GM21515 (cell line): ENCODE data around the gene DGAT2L6.

Experiments
- ATAC-seq: cut with Tn5 transposase; IDR thresholded peaks from one replicate; pipeline ENCODE4 v1.9.1; 2021; ENCODE audit not compliant: unreplicated experiment

Gene DGAT2L6, protein sequence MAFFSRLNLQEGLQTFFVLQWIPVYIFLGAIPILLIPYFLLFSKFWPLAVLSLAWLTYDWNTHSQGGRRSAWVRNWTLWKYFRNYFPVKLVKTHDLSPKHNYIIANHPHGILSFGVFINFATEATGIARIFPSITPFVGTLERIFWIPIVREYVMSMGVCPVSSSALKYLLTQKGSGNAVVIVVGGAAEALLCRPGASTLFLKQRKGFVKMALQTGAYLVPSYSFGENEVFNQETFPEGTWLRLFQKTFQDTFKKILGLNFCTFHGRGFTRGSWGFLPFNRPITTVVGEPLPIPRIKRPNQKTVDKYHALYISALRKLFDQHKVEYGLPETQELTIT

DNA sequence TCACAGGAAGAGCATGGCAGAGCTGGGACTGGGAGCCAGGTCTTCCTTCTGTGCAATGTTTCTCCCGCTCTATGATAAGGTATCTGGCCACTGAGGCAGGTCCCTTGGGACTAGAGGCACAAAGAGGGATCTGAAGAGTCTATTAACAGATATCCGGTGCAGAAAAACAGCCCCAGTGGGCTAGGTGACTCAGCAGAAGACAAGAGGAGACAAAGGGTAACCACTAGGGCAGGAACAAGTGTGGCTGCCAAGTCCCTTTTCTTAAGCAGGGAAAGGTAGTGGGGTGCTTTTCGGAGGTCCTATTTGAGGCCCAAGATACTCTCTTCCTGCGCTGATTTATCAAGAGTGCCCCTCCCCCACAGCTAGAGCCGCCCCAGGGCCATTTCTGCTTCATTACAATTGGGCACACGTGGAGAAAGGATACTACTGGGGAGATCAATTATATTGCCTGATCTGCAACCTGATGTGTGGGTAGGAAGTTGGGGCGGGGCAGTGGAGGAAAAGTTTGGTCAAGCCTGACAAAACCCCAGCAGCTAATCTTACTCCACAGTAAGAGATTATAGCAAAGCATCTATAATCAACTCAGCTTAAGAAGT, at the start of gene DGAT2L6:
Gene DGAT2L6 (plus strand): TSS at position 546 of the 596 bp plus-strand sequence. CDS start 100 bp downstream, outside the sequence.
- no peak for ATAC-seq

DNA sequence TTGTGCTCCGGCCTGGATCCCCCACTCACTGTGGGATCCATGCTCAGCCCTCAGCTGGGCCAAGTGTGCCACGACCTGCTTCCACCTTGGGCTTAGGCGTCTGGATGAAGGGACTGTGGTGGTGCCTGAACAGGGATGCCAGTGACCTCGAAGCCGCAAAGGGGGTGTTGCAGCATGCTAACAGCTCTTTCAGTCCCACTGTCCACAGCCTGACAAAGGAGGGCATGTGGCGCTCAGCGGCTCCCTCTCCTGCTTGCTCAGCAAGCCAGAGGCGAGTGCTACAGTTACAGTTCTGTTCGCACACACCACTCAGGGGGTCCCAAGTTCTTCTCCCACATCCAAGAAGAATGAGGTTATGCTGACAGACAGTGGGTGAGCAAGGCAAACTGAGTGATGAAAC, 49.2 kb upstream of the DGAT2L6 start:
- no peak for ATAC-seq

DNA sequence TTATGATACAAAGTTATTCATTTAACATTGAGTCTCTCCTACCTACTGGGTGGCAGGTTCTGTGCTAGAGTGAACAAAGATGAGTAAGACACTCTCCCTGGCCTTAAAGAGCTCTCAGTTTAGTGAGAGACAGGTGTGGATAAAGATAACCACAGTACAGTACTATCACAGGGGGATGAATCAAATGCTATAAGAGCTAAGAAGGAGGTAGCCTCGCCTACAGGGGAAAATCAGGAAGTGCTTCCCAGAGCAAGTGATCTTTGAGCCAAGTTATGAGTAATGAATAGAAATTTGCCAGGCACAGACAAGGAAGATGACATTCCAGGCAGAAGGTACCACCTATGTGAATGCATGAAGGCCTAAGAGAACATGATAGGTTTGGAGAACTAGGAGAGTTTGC, 47.5 kb upstream of the DGAT2L6 start:
- ATAC-seq, result no peak

DNA sequence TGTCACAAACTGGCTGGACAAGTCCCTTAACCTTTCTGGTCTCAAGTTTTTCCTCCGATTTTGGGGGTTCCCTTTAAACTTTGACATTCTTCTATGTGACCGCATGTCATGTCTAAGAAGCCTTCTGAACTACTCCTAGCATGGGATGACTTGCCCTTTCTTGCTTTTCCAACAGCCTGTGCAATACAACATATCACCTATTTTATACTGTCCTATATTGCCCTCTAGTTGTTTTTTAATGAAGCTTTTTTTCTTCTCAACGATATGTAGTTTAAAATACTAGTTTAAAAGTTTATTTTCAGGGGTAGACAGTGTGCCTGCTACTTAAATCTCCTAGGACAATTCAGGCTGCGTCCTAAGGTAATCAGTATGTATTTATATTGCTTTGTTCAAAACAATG, 45.1 kb upstream of the DGAT2L6 start:
- no peak for ATAC-seq

DNA sequence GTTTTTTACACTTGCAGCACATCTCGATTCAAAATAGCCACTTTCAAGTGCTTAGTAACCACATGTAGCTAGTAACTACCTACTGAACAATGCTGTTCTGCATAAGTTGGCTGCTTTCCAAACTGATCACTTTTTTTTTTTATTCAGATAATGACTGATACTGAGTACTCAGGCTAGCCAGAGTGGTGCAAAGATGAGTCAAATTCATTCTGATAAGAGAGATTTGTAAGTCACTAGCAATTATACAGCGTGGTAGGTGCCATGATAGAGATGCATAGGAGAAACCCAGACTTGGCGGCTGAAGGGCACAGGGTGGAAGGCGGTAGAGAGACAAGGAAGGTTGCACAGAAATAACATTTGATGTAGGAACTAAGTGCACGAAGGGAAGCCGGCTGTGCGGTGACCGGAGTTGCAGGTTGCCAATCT, 44.4 kb upstream of the DGAT2L6 start:
- ATAC-seq, result no peak

DNA sequence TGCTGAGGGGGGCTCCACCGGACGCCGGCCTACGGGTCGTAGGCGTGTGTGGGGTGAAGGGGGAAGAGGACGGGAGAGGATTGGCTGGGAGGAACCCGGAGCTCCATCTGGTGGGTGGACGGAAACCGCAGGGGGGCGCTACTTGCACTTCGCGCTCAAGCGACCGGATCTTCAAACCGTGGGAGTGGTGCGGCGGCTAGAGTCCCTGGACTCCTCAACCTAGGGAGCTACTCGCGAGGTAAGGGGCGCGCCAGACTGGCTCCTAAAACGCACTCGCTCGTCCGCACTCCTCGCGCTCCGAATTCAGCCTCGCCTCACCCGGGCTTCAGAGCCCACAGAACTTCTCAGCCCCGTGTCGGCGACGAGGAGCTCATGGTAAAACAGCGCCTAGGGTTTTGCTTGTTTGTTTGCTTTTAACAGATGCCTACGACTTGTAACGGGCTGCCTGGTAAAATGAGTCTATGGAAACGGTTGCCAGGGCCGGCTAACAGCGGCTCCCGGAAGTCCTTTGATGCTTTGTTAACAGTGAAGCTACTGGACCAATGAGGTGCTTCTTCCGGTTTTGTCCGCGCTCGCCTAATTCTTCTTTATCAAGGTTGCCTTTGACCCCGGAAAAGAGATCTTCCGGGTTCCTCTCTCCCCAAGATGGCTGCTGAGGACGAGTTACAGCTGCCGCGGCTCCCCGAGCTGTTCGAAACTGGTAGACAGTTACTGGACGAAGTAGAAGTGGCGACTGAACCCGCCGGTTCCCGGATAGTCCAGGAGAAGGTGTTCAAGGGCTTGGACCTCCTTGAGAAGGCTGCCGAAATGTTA, 43.8 kb upstream of the DGAT2L6 start, which contains the start of gene IGBP1:
Gene IGBP1 (plus strand): TSS at position 145 of the 813 bp plus-strand sequence. CDS start 501 bp downstream, at position 646.
- ATAC-seq, result peak; percentile 93

DNA sequence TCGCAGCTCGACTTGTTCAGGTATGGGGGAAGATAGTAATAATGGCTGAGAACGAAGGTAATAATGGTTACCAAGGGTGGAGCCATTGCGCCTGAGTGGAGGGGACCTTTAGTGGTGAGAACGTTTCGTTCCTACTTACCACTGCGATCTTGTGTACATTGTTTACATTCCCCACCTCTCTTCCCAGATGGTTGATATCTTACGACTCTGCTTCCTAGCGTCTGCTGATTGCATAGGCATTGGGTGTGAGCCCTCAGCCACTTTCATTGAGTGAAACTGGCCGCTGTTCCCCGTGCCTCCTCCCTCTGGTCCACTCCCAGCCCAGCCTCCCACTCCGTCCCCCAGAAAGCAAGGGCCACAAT, 43.2 kb upstream of the DGAT2L6 start:
- ATAC-seq, result peak; percentile 16

DNA sequence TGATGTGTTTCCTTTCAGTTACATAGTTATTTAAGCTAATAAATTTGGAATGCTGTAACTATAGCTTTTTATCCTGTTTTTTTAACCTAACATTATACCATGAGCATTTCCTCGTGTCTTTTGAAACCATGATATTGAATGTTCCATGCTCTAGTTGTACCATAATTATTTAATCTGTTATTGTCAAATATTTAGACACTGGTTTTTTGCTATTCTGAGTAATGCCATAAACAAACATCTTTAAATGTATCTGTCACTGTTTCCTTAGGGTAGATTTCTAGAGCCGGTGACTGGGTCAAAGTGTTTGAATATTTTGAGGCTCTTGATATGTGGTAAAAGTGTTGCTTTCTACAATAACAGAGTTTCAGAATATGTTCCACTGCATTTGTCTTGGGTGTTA, 38.7 kb upstream of the DGAT2L6 start:
- ATAC-seq, result no peak

DNA sequence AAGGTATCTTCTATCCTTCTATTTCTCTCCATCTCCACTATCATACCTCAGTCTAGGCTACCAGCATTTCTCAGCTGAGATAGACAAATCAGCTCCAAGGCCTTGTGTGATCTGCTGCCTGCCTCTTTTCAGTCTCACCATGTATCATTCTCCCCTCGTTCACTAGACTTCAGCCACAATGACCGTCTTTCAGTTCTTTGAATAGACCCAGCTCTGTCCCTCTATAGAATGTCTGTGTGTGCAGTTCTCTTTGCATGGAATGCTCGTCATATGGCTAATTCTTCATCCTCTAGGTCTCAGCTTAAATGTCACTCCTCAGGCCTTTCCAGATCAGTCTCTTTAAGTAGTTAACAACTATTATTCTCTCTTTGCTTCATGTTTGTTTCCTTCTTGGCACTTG, 37.5 kb upstream of the DGAT2L6 start:
- no peak for ATAC-seq

DNA sequence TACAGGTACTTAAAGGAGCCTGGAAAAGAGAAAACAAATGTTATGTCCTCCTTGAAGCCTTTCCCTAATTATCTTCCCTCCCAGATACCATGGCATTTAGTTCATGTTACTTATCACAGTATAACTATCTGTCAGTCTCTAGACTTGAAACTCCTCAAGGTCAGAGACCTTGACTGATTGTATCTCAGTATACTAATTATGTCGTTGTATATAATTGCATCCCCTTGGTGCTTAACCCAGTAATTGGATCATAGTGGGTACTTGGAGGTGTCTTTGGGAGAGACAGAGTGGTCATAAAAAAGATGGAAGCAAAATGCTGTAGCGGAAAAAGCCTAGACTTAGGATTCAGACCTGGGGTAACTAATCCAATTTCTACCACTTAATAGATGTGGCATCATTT, 35.9 kb upstream of the DGAT2L6 start:
- ATAC-seq, result no peak

DNA sequence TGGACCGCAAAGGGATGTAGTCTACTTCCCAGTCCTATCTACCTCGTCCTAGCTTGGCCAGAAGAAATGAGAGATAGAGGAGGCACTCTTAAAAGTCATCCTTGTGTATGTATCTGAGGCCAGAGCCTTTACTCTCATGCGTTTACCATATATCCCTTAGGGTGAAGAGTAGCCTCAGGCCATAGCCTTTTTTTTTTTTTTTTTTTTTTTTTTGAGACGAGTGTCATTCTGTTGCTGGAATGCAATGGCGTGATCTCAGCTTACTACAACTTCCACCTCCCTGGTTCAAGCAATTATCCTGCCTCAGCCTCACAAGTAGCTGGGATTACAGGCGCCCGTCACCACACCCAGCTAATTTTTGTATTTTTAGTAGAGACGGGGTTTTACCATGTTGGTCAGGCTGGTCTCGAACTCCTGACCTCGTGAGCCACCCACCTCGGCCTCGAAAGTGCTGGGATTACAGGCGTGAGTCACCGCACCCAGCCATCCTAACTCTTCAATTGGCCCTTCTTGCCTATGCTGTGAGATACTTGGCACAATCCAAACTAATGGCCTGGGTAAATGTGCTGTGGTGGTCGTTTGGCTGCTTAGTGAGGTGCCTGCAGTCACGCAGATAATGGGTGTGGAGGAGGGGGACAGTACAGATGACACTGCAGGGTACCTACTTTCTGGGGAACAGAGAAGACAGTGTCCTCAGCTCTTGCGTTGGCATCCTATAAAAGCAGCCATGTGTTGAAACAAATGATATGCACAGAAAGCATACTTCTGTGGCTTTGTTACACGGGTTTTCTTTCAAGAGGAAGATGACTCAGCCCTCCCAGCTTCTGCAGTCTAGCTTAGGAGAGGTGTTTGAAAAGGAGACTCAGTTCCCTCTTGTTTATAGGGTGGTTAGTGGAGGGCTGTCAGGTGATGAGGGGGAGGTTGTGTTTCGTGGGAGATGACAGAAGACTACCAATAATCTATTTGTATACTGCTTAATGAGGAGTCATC, 10.4 kb upstream of the DGAT2L6 start:
- ATAC-seq, result no peak

DNA sequence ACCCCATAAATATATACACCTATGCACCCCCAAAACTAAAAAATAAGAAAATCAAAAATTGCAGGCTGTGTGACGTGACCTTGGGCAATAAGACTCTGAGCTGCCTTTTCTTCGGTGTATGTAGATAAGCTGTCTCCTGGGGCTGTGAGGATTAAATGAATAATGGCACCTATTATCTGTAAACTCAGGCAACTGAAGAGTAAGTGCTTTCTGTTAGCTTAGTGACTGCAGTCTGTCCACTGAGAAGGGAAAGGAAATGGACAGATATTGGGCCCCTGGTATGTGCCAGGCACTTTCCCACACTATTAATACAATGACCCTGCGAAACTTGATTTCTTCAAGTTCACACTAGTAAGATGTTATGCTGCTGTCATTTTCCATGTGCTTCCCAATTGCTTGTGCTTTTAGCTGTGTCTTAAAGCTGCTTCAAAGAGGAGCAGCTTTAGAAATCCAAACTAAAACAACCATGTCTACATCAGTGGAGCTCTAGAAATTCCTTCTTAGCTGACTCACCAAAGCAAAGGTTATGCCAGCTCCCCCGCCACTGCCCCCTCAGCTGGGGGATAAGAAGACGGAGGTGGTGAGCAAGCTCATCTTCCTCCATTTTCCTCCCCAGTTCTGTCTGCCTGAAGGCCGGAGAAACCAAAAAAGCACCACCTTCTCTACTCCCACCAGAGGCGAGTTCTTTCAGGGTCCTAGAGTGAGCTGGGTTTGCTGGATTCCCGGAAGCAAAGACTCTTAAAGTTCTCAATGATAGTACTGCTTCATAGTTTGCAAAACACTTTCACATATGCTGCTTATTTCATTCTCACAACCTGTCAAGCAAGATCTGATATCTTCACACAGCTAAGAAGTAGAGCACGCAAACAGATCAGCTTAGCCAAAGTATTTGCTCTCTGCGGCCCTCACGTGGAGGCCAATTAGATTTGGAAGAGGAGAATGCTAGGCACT, 8.8 kb upstream of the DGAT2L6 start:
- ATAC-seq, result no peak

DNA sequence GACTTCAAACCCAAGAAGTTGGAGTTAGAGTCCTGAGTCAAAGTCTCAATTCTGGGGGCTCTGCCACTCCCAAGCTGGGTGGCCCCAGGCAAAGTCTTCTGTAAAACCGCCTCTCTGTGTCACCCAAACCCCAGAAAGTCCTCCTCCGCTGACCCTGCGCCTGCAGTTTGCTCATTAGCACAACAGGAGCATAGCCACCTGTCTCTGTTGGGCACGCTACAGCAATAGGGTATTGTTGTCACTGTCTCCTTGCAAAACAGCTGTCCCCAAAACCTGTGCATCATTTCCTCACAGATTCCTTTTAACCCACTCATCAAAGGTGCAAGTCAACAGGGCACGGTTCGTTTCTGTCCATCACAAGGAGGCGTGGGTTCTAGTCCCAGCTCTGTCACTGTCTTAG, 8.0 kb upstream of the DGAT2L6 start:
- no peak for ATAC-seq

DNA sequence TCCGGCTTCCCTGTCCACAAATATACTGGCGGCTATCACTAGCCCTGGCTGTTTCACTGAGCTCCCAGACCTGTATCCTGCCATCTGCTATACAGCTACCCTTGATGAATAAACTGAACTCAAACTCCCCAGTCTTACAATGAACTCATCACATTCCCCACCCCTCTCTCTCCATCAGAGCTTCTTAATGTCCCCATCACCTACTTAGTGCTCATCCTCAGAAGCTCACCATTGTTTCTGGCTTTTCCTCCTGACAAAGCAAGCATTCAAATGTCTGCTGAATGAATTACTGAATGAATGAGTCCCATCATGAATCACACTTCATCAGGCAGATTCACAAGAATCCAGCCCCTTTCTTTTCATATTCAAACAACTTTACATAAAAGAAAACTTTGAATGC, 5.7 kb upstream of the DGAT2L6 start:
- no peak for ATAC-seq

DNA sequence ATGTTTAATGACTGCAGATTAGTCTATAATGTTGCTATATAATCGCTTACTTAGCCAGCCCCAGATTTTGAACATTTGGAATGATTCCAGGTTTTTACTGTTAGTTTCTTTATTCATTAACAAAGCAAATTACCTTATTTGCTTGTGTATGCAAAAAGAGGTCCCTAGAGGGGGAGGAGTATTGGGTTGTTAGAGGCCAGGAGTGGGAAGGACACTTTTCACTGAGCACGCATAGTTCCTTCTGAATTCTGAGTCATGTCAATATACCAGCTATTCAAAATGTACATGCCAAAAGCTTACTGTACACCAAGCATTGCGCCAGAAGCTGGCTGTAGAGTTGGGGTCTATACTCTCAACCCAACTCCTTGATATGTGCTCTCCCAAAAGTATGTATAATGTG, 5.1 kb upstream of the DGAT2L6 start:
- no peak for ATAC-seq

DNA sequence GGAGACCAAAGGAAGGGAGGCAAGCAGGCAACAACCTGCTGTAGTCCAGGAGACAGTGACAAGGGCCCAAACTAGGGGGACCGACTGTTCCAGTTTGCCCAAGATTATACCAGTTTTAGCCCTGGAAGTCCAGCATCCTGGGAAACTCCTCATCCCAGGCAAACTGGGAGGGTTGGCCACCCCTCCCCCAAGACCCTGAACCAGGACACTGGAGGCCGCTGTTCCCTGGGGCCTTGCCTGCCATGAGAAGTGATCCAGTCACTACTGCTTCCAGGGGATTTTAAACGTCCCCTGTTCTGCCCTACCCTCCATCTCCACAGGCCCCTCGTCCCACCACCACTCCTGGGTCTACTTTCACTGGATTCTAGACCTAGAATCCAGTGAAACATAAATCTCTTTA, 4.3 kb upstream of the DGAT2L6 start:
- no peak for ATAC-seq

DNA sequence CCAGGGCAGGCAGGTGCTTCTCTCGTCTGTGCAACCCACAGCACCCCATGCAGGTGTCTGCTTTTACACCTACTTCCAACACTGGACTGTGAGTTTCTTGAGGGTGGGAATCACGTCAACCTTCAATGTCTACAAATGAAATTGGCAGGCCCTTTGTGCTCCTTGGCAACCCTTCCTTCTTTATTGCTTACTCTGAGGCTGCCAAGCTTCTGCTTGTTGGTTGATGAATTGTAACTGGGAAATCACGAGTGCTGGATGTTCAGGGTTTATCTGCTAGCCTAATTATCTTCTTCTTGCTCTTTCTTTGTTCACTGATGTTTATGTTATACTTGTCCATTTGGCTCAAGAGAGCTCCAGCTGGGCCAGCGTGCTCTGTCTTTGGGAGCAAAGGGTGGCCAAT, 2.5 kb upstream of the DGAT2L6 start:
- no peak for ATAC-seq

DNA sequence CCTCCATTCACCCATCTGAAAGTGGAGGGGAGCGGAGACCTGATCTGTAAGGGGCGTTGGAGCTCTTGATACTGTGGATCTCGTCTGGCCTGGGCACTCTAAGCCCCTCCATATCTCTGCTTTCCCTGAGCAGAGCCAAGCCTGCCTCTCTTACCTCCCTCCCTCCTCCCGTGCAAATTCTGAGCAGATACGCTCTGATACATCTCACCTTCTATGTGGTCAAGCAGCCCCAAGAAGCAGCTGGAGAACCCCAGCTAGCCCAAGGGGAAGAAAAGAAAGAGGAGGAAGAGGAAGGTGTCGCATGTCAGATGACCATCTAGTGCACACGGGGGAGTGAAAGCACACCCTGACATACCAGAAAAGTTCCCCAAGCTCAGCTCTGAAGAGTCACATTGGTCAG, 1.9 kb upstream of the DGAT2L6 start:
- no peak for ATAC-seq

DNA sequence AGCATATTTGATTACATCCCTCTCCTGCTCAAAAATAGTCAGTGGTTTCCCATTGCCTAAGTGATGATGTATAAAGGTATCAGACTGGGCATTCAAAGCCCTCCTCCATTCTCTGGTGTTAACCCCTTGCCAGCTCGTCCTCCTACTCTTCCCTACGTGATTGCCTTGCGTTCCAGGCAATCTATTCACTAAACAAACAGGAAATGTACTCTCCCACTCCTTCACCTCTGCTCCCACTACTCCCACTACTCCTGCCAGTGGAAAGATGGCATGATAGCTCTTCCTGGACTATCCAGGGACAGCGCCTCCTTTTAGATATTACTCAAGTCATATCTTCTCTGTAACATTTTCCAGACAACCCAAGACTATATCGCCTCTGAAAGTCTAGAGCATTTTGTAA, 5.8 kb downstream of the DGAT2L6 start:
- ATAC-seq, result no peak

DNA sequence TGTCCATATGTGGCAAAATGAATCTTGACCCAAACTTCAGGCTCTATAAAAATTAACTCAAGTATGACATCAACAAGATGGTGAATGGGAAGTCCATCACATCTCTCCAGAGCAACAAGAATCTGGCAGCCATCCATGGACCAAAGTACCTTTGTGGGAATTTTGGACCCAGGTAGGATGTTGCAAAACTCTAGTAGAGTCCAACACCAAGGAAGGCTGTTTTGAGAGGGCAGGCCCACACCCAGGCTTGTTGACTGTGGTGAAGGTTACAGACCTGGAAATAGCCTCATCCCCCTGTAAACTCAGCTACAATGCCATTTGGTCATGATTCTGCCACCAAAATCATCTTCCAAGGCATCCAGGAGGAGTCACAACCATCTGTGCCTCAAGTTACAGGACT, 12.9 kb downstream of the DGAT2L6 start:
- ATAC-seq, result no peak
